IMR-90 (cell line): Measurements from ENCODE around the gene LY86. TPM values are rescaled to one million over a fixed set of nuclear protein-coding genes. Genes with fewer than 3 reads are reported as not detected.

ENCODE experiments used
- CTCF ChIP-seq: conservative IDR thresholded peaks from 2 replicates; pipeline ENCODE4 v1.5.1; 2012; ENCODE audit warnings: mild to moderate bottlenecking, low read depth, low read length, improper control_type of control experiment
- SMC3 ChIP-seq: fragments of 150-350 bp; IDR thresholded peaks from 2 replicates; pipeline ENCODE4 v1.6.1; 2016; ENCODE audit warnings: low read depth, mild to moderate bottlenecking, antibody characterized with exemption, low read length, moderate library complexity
- polyA plus RNA-seq, 3 experiments: library from polyadenylated mRNA; depleted of rRNA; stranded (reverse); fragments of >200 nt; gene quantifications; 2 replicates each; pipeline ENCODE4 v1.2.3, GENCODE V29; 2012; ENCODE audit warnings: low replicate concordance in 1 of 3
- total RNA-seq: library from RNA; depleted of rRNA; stranded (reverse); fragments of >200 nt; gene quantifications from 2 replicates; pipeline ENCODE4 v1.2.3, GENCODE V29; 2012

Gene LY86
- total and polyA plus RNA-seq, 2 of the 4 experiments (the other 2 are of a cell fraction) = not detected

DNA sequence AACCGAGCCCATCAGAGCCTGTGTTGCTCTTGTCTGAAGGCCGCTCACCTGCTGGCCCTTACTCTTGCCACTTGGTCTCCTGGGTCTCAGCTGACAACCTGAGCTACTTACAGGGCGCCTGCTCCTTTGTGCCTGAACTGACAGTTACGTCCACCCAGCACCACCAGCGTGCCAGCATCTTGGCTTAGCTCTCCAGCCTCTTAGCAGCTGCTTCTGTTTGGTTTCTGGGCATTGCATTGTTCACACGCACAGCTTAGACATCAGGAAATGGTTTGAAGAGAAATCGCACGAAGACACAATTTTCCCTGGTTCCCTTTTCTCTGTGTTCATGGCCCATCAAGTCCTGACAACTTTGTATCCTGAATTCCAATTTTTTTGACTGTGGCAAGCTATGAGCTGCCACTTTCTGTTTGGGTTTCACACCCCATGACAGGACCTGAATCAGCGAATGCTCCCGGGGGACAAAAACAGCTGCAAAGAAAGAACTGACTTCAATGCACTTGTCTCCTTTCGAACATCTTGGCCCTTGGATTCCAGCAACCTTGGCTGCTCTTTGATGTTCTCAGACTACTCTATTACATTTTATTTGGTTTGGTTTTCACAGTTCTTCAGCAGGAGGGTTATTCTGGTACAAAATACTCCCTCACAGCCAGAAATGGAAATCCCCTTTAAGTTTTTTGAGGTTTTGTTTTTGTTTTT is 45.2 kb upstream of the LY86 start (continued):
- no peak for TF ChIP-seq CTCF
- TF ChIP-seq SMC3 = no peak
